GM12801 (cell line): ENCODE data around the gene CA5A.

Experiments used
- CTCF ChIP-seq: IDR thresholded peaks from one replicate; pipeline ENCODE4 v1.5.1; 2011; ENCODE audit warnings: control low read depth; ENCODE audit not compliant: insufficient read length; ENCODE audit errors: extremely low read depth

The CA5A gene

GRCh38 chr16:87957296-87958094, 21.2 kb upstream of the CA5A start:
- TF ChIP-seq CTCF: no peak

- TF ChIP-seq CTCF: no peak
Observed at GRCh38 chr16:87956365-87957231, 20.3 kb upstream of the CA5A start.

GRCh38 chr16:87956098-87956364, 19.7 kb upstream of the CA5A start:
- TF ChIP-seq CTCF: no peak

GRCh38 chr16:87955302-87956097, 19.2 kb upstream of the CA5A start:
- no peak for TF ChIP-seq CTCF

GRCh38 chr16:87954826-87955225, 18.5 kb upstream of the CA5A start:
- TF ChIP-seq CTCF: no peak

- no peak for TF ChIP-seq CTCF
Observed at GRCh38 chr16:87954361-87954760, 18.0 kb upstream of the CA5A start.

GRCh38 chr16:87953308-87954215, 17.2 kb upstream of the CA5A start:
- TF ChIP-seq CTCF: no peak
